DND-41 (cell line): ENCODE data around the gene ORM1.

Source experiments
- CTCF ChIP-seq: IDR thresholded peaks from 2 replicates; pipeline ENCODE4 v1.5.1; 2012; ENCODE audit warnings: borderline replicate concordance, low read length, moderate library complexity, mild to moderate bottlenecking; ENCODE audit not compliant: poor library complexity, severe bottlenecking; ENCODE audit errors: extremely low read depth
- EZH2 ChIP-seq: IDR thresholded peaks from 3 replicates; pipeline ENCODE4 v1.6.1; 2012; ENCODE audit warnings: borderline replicate concordance, low read depth, mild to moderate bottlenecking, moderate library complexity, low read length, inconsistent platforms; ENCODE audit not compliant: severe bottlenecking

GRCh38 chr9:114275246-114276004, 47.5 kb upstream of the ORM1 start:
- TF ChIP-seq CTCF (no peak), EZH2 (no peak)
